CD4-positive, alpha-beta T cell (primary cell): ENCODE results near the gene FRMPD1. TPM values are rescaled to one million over a fixed set of nuclear protein-coding genes. Genes with fewer than 3 reads are reported as not detected.

Experiments
- ATAC-seq: fragments of 200-7000 bp; cut with Tn5 transposase; one replicate; pipeline ENCODE4 v1.10.0; 2022; ENCODE audit warnings: mild to moderate bottlenecking; ENCODE audit not compliant: poor library complexity
- CTCF ChIA-PET: fragments of 350-600 bp; sonication (Branson Sonifier 250); formaldehyde crosslinking; loops from one replicate; lab custom pipeline; 2021; ENCODE audit warnings: antibody characterized with exemption, inconsistent platforms; lab: Charles Lee
- POLR2A ChIA-PET: fragments of 350-600 bp; sonication (Branson Sonifier 250); formaldehyde crosslinking; loops from one replicate; lab custom pipeline; 2021; ENCODE audit warnings: antibody characterized with exemption, inconsistent platforms; lab: Charles Lee
- DNase-seq, 14 experiments: peaks; one replicate each; pipeline ENCODE4 v3.0.0-alpha.2; 2013 to 2020; ENCODE audit warnings: mixed read lengths in 2 of 14
- H3K27ac ChIP-seq, 2 donors: one replicate each; pipeline versions ENCODE4 v1.5.1 to v1.7.0; 2013; ENCODE audit warnings: low read length in 2 of 2, low read depth in 1 of 2, mild to moderate bottlenecking in 1 of 2
- H3K27me3 ChIP-seq, 2 experiments: 1 replicate in 1 of 2; 2 replicates in 1 of 2; pipeline versions ENCODE4 v1.6.1 to v1.7.0; 2013; ENCODE audit warnings: low read length in 2 of 2, control low read depth in 1 of 2, mild to moderate bottlenecking in 1 of 2, moderate library complexity in 1 of 2; ENCODE audit not compliant: insufficient read depth in 2 of 2, control insufficient read depth in 1 of 2
- H3K36me3 ChIP-seq: one replicate; pipeline ENCODE4 v1.6.1; 2013; ENCODE audit warnings: low read length, control low read depth; ENCODE audit not compliant: insufficient read depth
- H3K4me1 ChIP-seq: one replicate; pipeline ENCODE4 v1.6.1; 2013; ENCODE audit warnings: low read length, control low read depth; ENCODE audit not compliant: insufficient read depth
- H3K4me3 ChIP-seq: one replicate; pipeline ENCODE4 v1.5.1; 2013; ENCODE audit warnings: mild to moderate bottlenecking, low read length, moderate library complexity
- H3K9me3 ChIP-seq, 2 experiments: 1 replicate in 1 of 2; 2 replicates in 1 of 2; pipeline versions ENCODE4 v1.6.1 to v1.7.0; 2013; ENCODE audit warnings: low read length in 2 of 2, mild to moderate bottlenecking in 2 of 2, control low read depth in 1 of 2, moderate library complexity in 1 of 2; ENCODE audit not compliant: control insufficient read depth in 1 of 2, insufficient read depth in 1 of 2
- H3K27ac Mint-ChIP-seq: one replicate; pipeline ENCODE4 v1.8.0; 2020; ENCODE audit warnings: mixed read lengths
- H3K27me3 Mint-ChIP-seq: one replicate; pipeline ENCODE4 v1.8.0; 2021; ENCODE audit warnings: mixed read lengths
- H3K36me3 Mint-ChIP-seq: one replicate; pipeline ENCODE4 v1.8.0; 2021; ENCODE audit warnings: low read depth, mixed read lengths
- H3K4me1 Mint-ChIP-seq: one replicate; pipeline ENCODE4 v1.8.0; 2021; ENCODE audit warnings: low read depth, mixed read lengths
- H3K4me3 Mint-ChIP-seq: one replicate; pipeline ENCODE4 v1.8.0; 2020; ENCODE audit warnings: mild to moderate bottlenecking, mixed read lengths
- H3K9me3 Mint-ChIP-seq: one replicate; pipeline ENCODE4 v1.8.0; 2020; ENCODE audit warnings: mixed read lengths
- CTCF ChIP-seq: fragments of 200-600 bp; IDR thresholded peaks from one replicate; pipeline ENCODE4 v1.8.0; 2022; ENCODE audit warnings: antibody characterized with exemption, mild to moderate bottlenecking
- intact Hi-C, 2 experiments: fragments of 100-400 bp; cut with DNase I in 1 of 2; cut with micrococcal nuclease in 1 of 2; formaldehyde crosslinking; loops; one replicate each; pipeline versions ENCODE4 v1.15.1 to v1.9.0; 2023 to 2025; cut with DNase I, micrococcal nuclease
- total RNA-seq, 174 experiments: library from RNA in 2 of 174; stranded (reverse) in 2 of 174; gene quantifications; one replicate each; pipeline ENCODE4 v1.2.3 and lab custom pipeline; 2021 to 2026

FRMPD1 gene
- total RNA-seq, 2 experiments from 2014 or later = not detected

DNA sequence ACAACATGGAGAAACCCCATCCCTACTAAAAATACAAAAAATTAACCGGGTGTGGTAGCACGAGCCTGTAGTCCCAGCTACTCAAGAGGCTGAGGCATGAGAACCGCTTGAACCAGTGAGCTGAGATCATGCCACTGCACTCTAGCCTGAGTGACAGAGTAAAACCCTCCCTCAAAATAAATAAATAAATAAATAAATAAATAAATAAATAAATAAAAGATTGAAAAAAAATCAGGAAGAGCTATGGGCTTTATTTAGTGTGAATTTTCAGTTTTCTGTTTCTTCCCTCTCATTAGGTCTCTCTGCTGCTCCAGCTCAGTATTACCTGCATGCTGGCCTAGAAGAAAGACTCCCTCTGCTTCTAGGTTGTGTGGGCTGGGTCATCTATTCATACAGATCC is 55.0 kb downstream of the FRMPD1 start:
- Mint-ChIP-seq H3K4me3 (no peak overlapping the region), H3K27me3 (peaks cover 49% of the 10 kb centered on the region), H3K36me3 (no peaks in the 10 kb centered on the region), H3K27ac (no peak overlapping the region), H3K9me3 (no peaks in the 10 kb centered on the region), H3K4me1 (no peaks in the 10 kb centered on the region)
- intact Hi-C loops = no loop called here
- H3K27me3 ChIP-seq = peaks cover 0 to 4% of the 10 kb centered on the region in 2 experiments
- DNase-seq = no peak
- H3K36me3 ChIP-seq = no peaks in the 10 kb centered on the region
- no peaks in the 10 kb centered on the region for H3K4me1 ChIP-seq
- ChIA-PET POLR2A (no interaction called here), CTCF (no interaction called here)
- no peak for TF ChIP-seq CTCF
- no peaks in the 10 kb centered on the region for H3K9me3 ChIP-seq
- no peak for ATAC-seq
- no peak overlapping the region for H3K4me3 ChIP-seq
- no peak overlapping the region for H3K27ac ChIP-seq

DNA sequence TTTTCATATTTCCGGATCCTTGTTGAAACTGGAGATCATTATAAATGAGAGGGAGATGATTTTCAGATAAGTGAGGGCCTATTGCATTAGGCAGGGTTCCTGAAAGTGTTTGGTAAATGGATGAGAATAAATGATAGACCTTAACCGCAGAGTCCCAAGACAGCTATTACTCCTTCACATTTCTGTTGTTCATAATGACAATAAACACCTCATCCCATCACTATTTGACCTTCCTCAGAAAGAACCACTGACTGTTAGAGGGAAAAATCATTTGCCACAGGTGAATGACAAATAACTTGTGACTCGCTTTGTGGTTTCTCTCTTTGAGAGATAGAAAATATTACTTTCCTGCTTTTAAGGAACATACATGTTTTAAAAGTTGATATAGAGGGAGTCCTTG is 55.5 kb downstream of the FRMPD1 start:
- ATAC-seq = no peak
- no peaks in the 10 kb centered on the region for H3K4me1 Mint-ChIP-seq
- H3K27ac Mint-ChIP-seq = no peak overlapping the region
- no peaks in the 10 kb centered on the region for H3K9me3 Mint-ChIP-seq
- Histone ChIP-seq H3K27me3 (peaks cover 0 to 4% of the 10 kb centered on the region in 2 experiments), H3K36me3 (no peaks in the 10 kb centered on the region), H3K27ac (no peak overlapping the region), H3K4me3 (no peak overlapping the region), H3K9me3 (no peaks in the 10 kb centered on the region), H3K4me1 (no peaks in the 10 kb centered on the region)
- peaks cover 44% of the 10 kb centered on the region for H3K27me3 Mint-ChIP-seq
- H3K36me3 Mint-ChIP-seq = no peaks in the 10 kb centered on the region
- no peak for TF ChIP-seq CTCF
- intact Hi-C loops = no loop called here
- ChIA-PET POLR2A (no interaction called here), CTCF (no interaction called here)
- no peak overlapping the region for H3K4me3 Mint-ChIP-seq
- DNase-seq = no peak

DNA sequence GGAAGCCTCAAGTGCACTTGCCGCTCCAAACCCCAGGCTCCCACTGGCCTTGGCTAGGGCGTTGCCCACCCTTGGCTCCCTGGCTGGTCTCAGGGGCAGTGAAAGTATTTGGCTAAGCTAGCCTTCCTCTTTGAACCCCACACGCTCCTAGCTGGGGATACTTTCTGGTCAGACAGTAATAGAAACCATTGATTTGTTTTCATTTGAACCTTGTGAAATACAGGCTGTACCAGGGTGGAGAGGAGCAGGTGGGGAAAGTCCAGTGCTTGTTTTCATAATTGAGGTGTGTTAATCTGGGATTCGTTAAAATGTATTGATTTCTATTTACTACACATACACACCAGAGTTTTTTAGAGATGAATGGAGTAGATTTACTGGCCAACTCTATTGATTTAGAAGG is 57.0 kb downstream of the FRMPD1 start:
- H3K4me1 ChIP-seq = no peaks in the 10 kb centered on the region
- no peaks in the 10 kb centered on the region for H3K36me3 ChIP-seq
- ATAC-seq = no peak
- no peak overlapping the region for H3K27ac ChIP-seq
- Mint-ChIP-seq H3K27ac (no peak overlapping the region), H3K36me3 (no peaks in the 10 kb centered on the region), H3K27me3 (peaks cover 32% of the 10 kb centered on the region), H3K4me3 (no peak overlapping the region), H3K9me3 (no peaks in the 10 kb centered on the region), H3K4me1 (no peaks in the 10 kb centered on the region)
- CTCF ChIA-PET = no interaction called here
- no peak overlapping the region for H3K4me3 ChIP-seq
- TF ChIP-seq CTCF = no peak
- POLR2A ChIA-PET = no interaction called here
- H3K9me3 ChIP-seq = no peaks in the 10 kb centered on the region
- no peak for DNase-seq
- peaks cover 0 to 4% of the 10 kb centered on the region in 2 experiments for H3K27me3 ChIP-seq
- intact Hi-C loops = no loop called here
